H1 (cell line): ENCODE data around the gene MOB2. TPM values are rescaled to one million over a fixed set of nuclear protein-coding genes. Genes with fewer than 3 reads are reported as not detected.

Experiments
- CTCF ChIA-PET: fragments of 300-600 bp; sonication (Branson Sonifier 250); formaldehyde crosslinking; loops from one replicate; lab custom pipeline; 2021; ENCODE audit not compliant: partially characterized antibody; lab: Charles Lee
- POLR2A ChIA-PET: fragments of 300-600 bp; sonication (Branson Sonifier 250); formaldehyde crosslinking; loops from one replicate; lab custom pipeline; 2021; ENCODE audit warnings: inconsistent platforms; ENCODE audit not compliant: partially characterized antibody; lab: Charles Lee
- DNase-seq, 2 experiments: peaks; one replicate each; pipeline versions ENCODE4 v3.0.0 to v3.0.0-alpha.2; 2010 to 2022; ENCODE audit warnings: low spot score in 2 of 2, low read depth in 1 of 2, mixed read lengths in 1 of 2
- FAIRE-seq: peaks from 2 replicates; lab custom pipeline; 2011; peaks lifted over from hg19 to GRCh38; lab: Jason Lieb, UNC
- H2AFZ ChIP-seq: 2 replicates; pipeline ENCODE4 v1.8.1; 2012; ENCODE audit warnings: low read length, inconsistent platforms
- H2AK5ac ChIP-seq: 2 replicates; pipeline ENCODE4 v1.6.1; 2013; ENCODE audit warnings: low read depth, low read length
- H2BK120ac ChIP-seq: replicated peaks from 2 replicates; pipeline ENCODE3; 2013; ENCODE audit warnings: low read depth, low read length, inconsistent platforms
- H2BK12ac ChIP-seq: 2 replicates; pipeline ENCODE4 v1.6.1; 2013; ENCODE audit warnings: low read depth, low read length
- H2BK15ac ChIP-seq: 2 replicates; pipeline ENCODE4 v1.6.1; 2013; ENCODE audit warnings: low read length
- H2BK20ac ChIP-seq: 2 replicates; pipeline ENCODE4 v1.6.1; 2013; ENCODE audit warnings: low read length
- H2BK5ac ChIP-seq: 2 replicates; pipeline ENCODE4 v1.6.1; 2013; ENCODE audit warnings: low read depth, low read length
- H3K14ac ChIP-seq: 2 replicates; pipeline ENCODE4 v1.6.1; 2013; ENCODE audit warnings: inconsistent platforms; ENCODE audit not compliant: insufficient read length
- H3K18ac ChIP-seq: 2 replicates; pipeline ENCODE4 v1.6.1; 2013; ENCODE audit warnings: low read length; ENCODE audit errors: extremely low read depth
- H3K23ac ChIP-seq: 2 replicates; pipeline ENCODE4 v1.6.1; 2013; ENCODE audit warnings: inconsistent platforms; ENCODE audit not compliant: insufficient read length
- H3K23me2 ChIP-seq: 2 replicates; pipeline ENCODE4 v1.6.1; 2013; ENCODE audit warnings: low read depth, low read length
- H3K27ac ChIP-seq: 2 replicates; pipeline ENCODE4 v1.6.1; 2011; ENCODE audit warnings: low read depth, low read length, inconsistent platforms
- H3K27me3 ChIP-seq, 4 experiments: replicated peaks in 1 of 4; 1 replicate in 1 of 4; 2 replicates in 3 of 4; pipeline versions ENCODE4 v1.6.1 to v1.8.1; 2011 to 2013; ENCODE audit warnings: low read length in 3 of 4, mild to moderate bottlenecking in 3 of 4, inconsistent platforms in 2 of 4, mixed read lengths in 2 of 4, moderate library complexity in 1 of 4; ENCODE audit not compliant: control insufficient read depth in 3 of 4, insufficient read depth in 3 of 4; ENCODE audit errors: extremely low read depth in 1 of 4
- H3K36me3 ChIP-seq, 4 experiments: 2 replicates each; pipeline versions ENCODE4 v1.6.1 to v1.8.1; 2011 to 2013; ENCODE audit warnings: mild to moderate bottlenecking in 4 of 4, low read length in 3 of 4, moderate library complexity in 2 of 4, control low read depth in 1 of 4, inconsistent platforms in 1 of 4; ENCODE audit not compliant: insufficient read depth in 4 of 4, control insufficient read depth in 2 of 4
- H3K4ac ChIP-seq: replicated peaks from 2 replicates; pipeline ENCODE3; 2013; ENCODE audit warnings: low read length, low read depth, mixed read lengths, inconsistent platforms; ENCODE audit not compliant: insufficient read length
- H3K4me1 ChIP-seq, 4 experiments: replicated peaks in 1 of 4; 1 replicate in 1 of 4; 2 replicates in 3 of 4; pipeline versions ENCODE4 v1.6.1 to v1.8.1; 2011 to 2013; ENCODE audit warnings: low read length in 3 of 4, inconsistent platforms in 2 of 4, mixed read lengths in 1 of 4; ENCODE audit not compliant: insufficient read depth in 4 of 4, control insufficient read depth in 3 of 4
- H3K4me2 ChIP-seq, 2 experiments: 2 replicates each; pipeline versions ENCODE4 v1.6.1 to v1.8.1; 2011 to 2013; ENCODE audit warnings: low read depth in 2 of 2, low read length in 2 of 2, control low read depth in 1 of 2, inconsistent platforms in 1 of 2, mild to moderate bottlenecking in 1 of 2; ENCODE audit not compliant: insufficient read depth in 1 of 2
- H3K4me3 ChIP-seq, 4 experiments: fragments of 200-600, 300-600 bp in 1 of 4; sonication (generic), shearing (Covaris generic), sonication (Bioruptor Twin) in 1 of 4; 2 replicates each; pipeline versions ENCODE4 v1.5.1 to v1.8.1; 2011 to 2016; ENCODE audit warnings: low read length in 4 of 4, low read depth in 3 of 4, control low read depth in 2 of 4, inconsistent platforms in 2 of 4, mild to moderate bottlenecking in 2 of 4, mixed read lengths in 1 of 4, moderate library complexity in 1 of 4; ENCODE audit not compliant: insufficient read depth in 2 of 4; ENCODE audit errors: extremely low read depth in 1 of 4
- H3K56ac ChIP-seq: replicated peaks from 2 replicates; pipeline ENCODE3; 2013; ENCODE audit warnings: low read depth, mild to moderate bottlenecking, mixed read lengths, low read length, inconsistent platforms; ENCODE audit not compliant: insufficient read length
- H3K79me1 ChIP-seq: 2 replicates; pipeline ENCODE4 v1.6.1; 2013; ENCODE audit warnings: low read depth, low read length, control low read depth
- H3K79me2 ChIP-seq, 2 experiments: 2 replicates each; pipeline versions ENCODE4 v1.6.1 to v1.8.1; 2012 to 2013; ENCODE audit warnings: low read length in 2 of 2, mild to moderate bottlenecking in 2 of 2, inconsistent platforms in 1 of 2; ENCODE audit not compliant: insufficient read depth in 2 of 2, control insufficient read depth in 1 of 2
- H3K9ac ChIP-seq, 4 experiments: replicated peaks in 1 of 4; 1 replicate in 1 of 4; 2 replicates in 3 of 4; pipeline versions ENCODE4 v1.6.1 to v1.8.1; 2011 to 2013; ENCODE audit warnings: low read depth in 3 of 4, low read length in 3 of 4, control low read depth in 2 of 4, mild to moderate bottlenecking in 2 of 4, moderate library complexity in 2 of 4, inconsistent platforms in 1 of 4; ENCODE audit errors: extremely low read depth in 1 of 4
- H3K9me3 ChIP-seq, 2 experiments: 2 replicates each; pipeline versions ENCODE4 v1.6.1 to v1.8.1; 2012 to 2013; ENCODE audit warnings: mild to moderate bottlenecking in 2 of 2, moderate library complexity in 2 of 2, control low read depth in 1 of 2, inconsistent platforms in 1 of 2, low read depth in 1 of 2, low read length in 1 of 2, mixed read lengths in 1 of 2; ENCODE audit not compliant: insufficient read depth in 2 of 2
- H4K20me1 ChIP-seq, 2 experiments: replicated peaks in 1 of 2; 2 replicates each; pipeline versions ENCODE3 to v1.8.1; 2011 to 2013; ENCODE audit warnings: inconsistent platforms in 2 of 2, low read length in 2 of 2, mild to moderate bottlenecking in 1 of 2; ENCODE audit not compliant: insufficient read depth in 2 of 2, control insufficient read depth in 1 of 2
- H4K5ac ChIP-seq: 2 replicates; pipeline ENCODE4 v1.6.1; 2013; ENCODE audit warnings: low read length, low read depth, mixed read lengths, inconsistent platforms; ENCODE audit not compliant: insufficient read length
- H4K8ac ChIP-seq: 2 replicates; pipeline ENCODE4 v1.8.0; 2013; ENCODE audit warnings: mild to moderate bottlenecking, moderate library complexity, low read length, inconsistent platforms; ENCODE audit not compliant: insufficient read depth; ENCODE audit errors: extremely low read depth
- H4K91ac ChIP-seq: replicated peaks from 2 replicates; pipeline ENCODE3; 2013; ENCODE audit warnings: low read length, mixed read lengths, inconsistent platforms; ENCODE audit not compliant: insufficient read length
- ATF2 ChIP-seq: IDR thresholded peaks from 2 replicates; pipeline ENCODE4 v1.6.1; 2012; ENCODE audit warnings: low read length, inconsistent platforms
- EP300 ChIP-seq, 2 experiments: IDR thresholded peaks; 1 replicate in 1 of 2; 2 replicates in 1 of 2; pipeline ENCODE4 v1.6.1; 2011 to 2012; ENCODE audit warnings: low read depth in 2 of 2, low read length in 2 of 2, mild to moderate bottlenecking in 2 of 2, borderline replicate concordance in 1 of 2, inconsistent platforms in 1 of 2, moderate library complexity in 1 of 2
- EZH2 ChIP-seq: fragments of 200-600 bp; sonication (generic); IDR thresholded peaks from 2 replicates; pipeline ENCODE4 v1.7.1; 2012; ENCODE audit warnings: low read depth, mild to moderate bottlenecking, moderate library complexity, low read length, inconsistent platforms; ENCODE audit not compliant: severe bottlenecking
- KDM1A ChIP-seq: fragments of 200-600, 300-600 bp; sonication (generic); IDR thresholded peaks from 2 replicates; pipeline ENCODE4 v1.7.1; 2016; ENCODE audit warnings: mild to moderate bottlenecking, low read length, borderline replicate concordance
- MAFK ChIP-seq: IDR thresholded peaks from 2 replicates; pipeline ENCODE4 v1.6.1; 2012; ENCODE audit warnings: low read depth, mild to moderate bottlenecking, improper control_type of control experiment, low read length
- MAX ChIP-seq: IDR thresholded peaks from 2 replicates; pipeline ENCODE4 v1.6.1; 2012; ENCODE audit warnings: inconsistent platforms
- NANOG ChIP-seq: IDR thresholded peaks from 2 replicates; pipeline ENCODE4 v1.6.1; 2011; ENCODE audit warnings: low read length, low read depth, mild to moderate bottlenecking, inconsistent platforms; ENCODE audit not compliant: insufficient read depth, poor library complexity, severe bottlenecking
- POLR2AphosphoS5 ChIP-seq: IDR thresholded peaks from 2 replicates; pipeline ENCODE4 v1.6.1; 2011; ENCODE audit warnings: low read depth, low read length
- SIX5 ChIP-seq: IDR thresholded peaks from 2 replicates; pipeline ENCODE4 v1.6.1; 2011; ENCODE audit warnings: mild to moderate bottlenecking, low read depth, low read length
- SP4 ChIP-seq: IDR thresholded peaks from 2 replicates; pipeline ENCODE4 v1.6.1; 2012; ENCODE audit warnings: low read length, inconsistent platforms
- TCF12 ChIP-seq: IDR thresholded peaks from 2 replicates; pipeline ENCODE4 v1.6.1; 2011; ENCODE audit warnings: low read depth, mild to moderate bottlenecking, low read length
- WGBS, 2 experiments: shearing (Covaris generic) in 1 of 2; methylation state at CpG; one replicate each; pipeline versions ENCODE4 v1.1.6 to v1.1.7; 2013 to 2015; ENCODE audit warnings: low lambda C conversion rate in 2 of 2, mixed read lengths in 2 of 2, inconsistent platforms in 1 of 2, low coverage in 1 of 2, missing lambda C conversion rate in 1 of 2; ENCODE audit not compliant: insufficient replicate concordance in 2 of 2, insufficient coverage in 1 of 2, insufficient read length in 1 of 2; ENCODE audit errors: extremely low coverage in 1 of 2, missing lambda C conversion rate in 1 of 2; 5-methylcytosine and 5-hydroxymethylcytosine counted together
- polyA plus RNA-seq, 7 experiments: library from polyadenylated mRNA; depleted of rRNA in 3 of 7; stranded (reverse) in 5 of 7; unstranded in 2 of 7; fragments of >200 nt in 5 of 7; fragments of 200-250 nt in 2 of 7; gene quantifications; 1 replicate in 5 of 7; 2 replicates in 1 of 7; 4 replicates in 1 of 7; pipeline versions ENCODE4 v1.2.1 to v1.2.3, GENCODE V29; 2011 to 2013; ENCODE audit warnings: missing spikeins in 2 of 7, mixed read lengths in 2 of 7
- total RNA-seq: library from RNA; stranded (reverse); fragmentation: NEBNext Ultra II Directional; extraction: Animal tissue kit (Norgen Biotek cat#: 25700); gene quantifications from 2 replicates; pipeline ENCODE4 v1.2.1, GENCODE V29; 2021

Gene MOB2
- total and polyA plus RNA-seq, 2 of the 8 experiments (the other 6 are each of a cell fraction or from before 2014, with no cell fraction given) = 18.6 to 28.2 TPM

GRCh38 chr11:1422981-1423380 is 63.6 kb downstream of the MOB2 start:
- Histone ChIP-seq H2BK120ac (no peak overlapping the region), H3K4me3 (no peak overlapping the region), H3K14ac (no peak overlapping the region), H3K79me2 (peaks cover 0 to 6% of the 10 kb centered on the region in 2 experiments; a peak in 1 of 4 replicates), H3K36me3 (no peaks in the 10 kb centered on the region), H4K20me1 (peaks cover 11 to 21% of the 10 kb centered on the region in 2 experiments), H3K4me2 (no peak overlapping the region), H3K4me1 (no peaks in the 10 kb centered on the region), H2BK20ac (no peak overlapping the region), H4K5ac (no peak overlapping the region), H2BK12ac (no peak overlapping the region), H4K8ac (no peak overlapping the region), H2BK5ac (no peak overlapping the region), H3K4ac (no peak overlapping the region), H3K18ac (no peak overlapping the region), H2AFZ (no peak overlapping the region), H3K9ac (no peak overlapping the region), H2BK15ac (no peak overlapping the region), H4K91ac (no peak overlapping the region), H3K9me3 (peaks cover 12 to 17% of the 10 kb centered on the region in 2 experiments), H2AK5ac (no peak overlapping the region), H3K23me2 (no peaks in the 10 kb centered on the region), H3K27me3 (no peaks in the 10 kb centered on the region), H3K23ac (no peak overlapping the region), H3K56ac (no peak overlapping the region), H3K27ac (no peak overlapping the region), H3K79me1 (peaks cover 11% of the 10 kb centered on the region)
- no peak for DNase-seq
- WGBS, 2 experiments = 89% methylated on average over 13 of the region's 15 CpGs; no CpG with 5 or more reads in 1 of the 2 experiments
- FAIRE-seq = no peak
- ChIA-PET POLR2A (no interaction called here), CTCF (interaction anchor here (0.6 to 2.0 kb wide), 11 partner anchors 11 to 218 kb away, joined by 3 to 7 read pairs (median 3); no protein-coding TSS in a partner anchor)
- TF ChIP-seq NANOG (no peak), EP300 (IDR thresholded peaks at IDR 0.05; ENCODE audit: borderline replicate concordance in 1 of 2, low read depth in 2 of 2, low read length in 2 of 2) (no peak), MAFK (no peak), KDM1A (no peak), MAX (no peak), SIX5 (no peak), ATF2 (no peak), SP4 (no peak), EZH2 (no peak), POLR2AphosphoS5 (no peak), TCF12 (no peak)
